ENCODE results near the gene OR8B2.

DNA sequence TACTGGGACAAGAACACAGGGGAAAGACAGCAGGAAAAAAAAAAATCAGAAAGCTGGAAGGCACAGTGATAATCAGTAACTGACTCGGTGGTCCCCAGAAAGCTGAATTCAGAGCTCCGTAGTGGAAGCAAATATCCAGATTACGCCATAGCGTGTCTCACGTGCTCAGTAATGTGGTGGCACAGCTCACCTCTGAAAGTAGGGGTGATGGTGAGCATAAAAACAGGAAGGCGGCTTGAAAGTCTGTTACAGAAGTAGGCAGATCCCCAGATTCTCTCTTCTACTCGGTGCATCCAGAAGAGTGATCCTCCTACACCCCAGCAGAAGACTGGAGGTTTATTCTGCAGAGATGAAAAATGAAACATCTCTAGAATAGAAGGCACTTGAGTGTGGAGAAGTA lies 25.6 kb upstream of the OR8B2 start:
- TF ChIP-seq SMC3 (IDR thresholded peaks at IDR 0.05) (no peak), PHF8 (IDR thresholded peaks at IDR 0.05; ENCODE audit: borderline replicate concordance, low read depth) (no peak), KDM1A (IDR thresholded peaks at IDR 0.05; ENCODE audit: low read depth) (no peak), CEBPB (IDR thresholded peaks at IDR 0.05) (no peak), POLR2A (IDR thresholded peaks at IDR 0.05; ENCODE audit: low read length) (no peak), RAD21 (conservative IDR thresholded peaks at IDR 0.05 in 1 of 2, IDR thresholded peaks at IDR 0.05 in 1 of 2) (no peak), CHD2 (IDR thresholded peaks at IDR 0.05; ENCODE audit: low read length, partially characterized antibody) (no peak), CHD4 (IDR thresholded peaks at IDR 0.05; ENCODE audit: borderline replicate concordance) (no peak), EP300 (IDR thresholded peaks at IDR 0.05) (no peak), RFX5 (IDR thresholded peaks at IDR 0.05) (no peak)
- TF ChIP-seq, protein P1, sequence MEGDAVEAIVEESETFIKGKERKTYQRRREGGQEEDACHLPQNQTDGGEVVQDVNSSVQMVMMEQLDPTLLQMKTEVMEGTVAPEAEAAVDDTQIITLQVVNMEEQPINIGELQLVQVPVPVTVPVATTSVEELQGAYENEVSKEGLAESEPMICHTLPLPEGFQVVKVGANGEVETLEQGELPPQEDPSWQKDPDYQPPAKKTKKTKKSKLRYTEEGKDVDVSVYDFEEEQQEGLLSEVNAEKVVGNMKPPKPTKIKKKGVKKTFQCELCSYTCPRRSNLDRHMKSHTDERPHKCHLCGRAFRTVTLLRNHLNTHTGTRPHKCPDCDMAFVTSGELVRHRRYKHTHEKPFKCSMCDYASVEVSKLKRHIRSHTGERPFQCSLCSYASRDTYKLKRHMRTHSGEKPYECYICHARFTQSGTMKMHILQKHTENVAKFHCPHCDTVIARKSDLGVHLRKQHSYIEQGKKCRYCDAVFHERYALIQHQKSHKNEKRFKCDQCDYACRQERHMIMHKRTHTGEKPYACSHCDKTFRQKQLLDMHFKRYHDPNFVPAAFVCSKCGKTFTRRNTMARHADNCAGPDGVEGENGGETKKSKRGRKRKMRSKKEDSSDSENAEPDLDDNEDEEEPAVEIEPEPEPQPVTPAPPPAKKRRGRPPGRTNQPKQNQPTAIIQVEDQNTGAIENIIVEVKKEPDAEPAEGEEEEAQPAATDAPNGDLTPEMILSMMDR (IDR thresholded peaks at IDR 0.05), result no peak
- TF ChIP-seq, protein P2, sequence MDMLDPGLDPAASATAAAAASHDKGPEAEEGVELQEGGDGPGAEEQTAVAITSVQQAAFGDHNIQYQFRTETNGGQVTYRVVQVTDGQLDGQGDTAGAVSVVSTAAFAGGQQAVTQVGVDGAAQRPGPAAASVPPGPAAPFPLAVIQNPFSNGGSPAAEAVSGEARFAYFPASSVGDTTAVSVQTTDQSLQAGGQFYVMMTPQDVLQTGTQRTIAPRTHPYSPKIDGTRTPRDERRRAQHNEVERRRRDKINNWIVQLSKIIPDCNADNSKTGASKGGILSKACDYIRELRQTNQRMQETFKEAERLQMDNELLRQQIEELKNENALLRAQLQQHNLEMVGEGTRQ (IDR thresholded peaks at IDR 0.05), result no peak
- TF ChIP-seq, protein P3, sequence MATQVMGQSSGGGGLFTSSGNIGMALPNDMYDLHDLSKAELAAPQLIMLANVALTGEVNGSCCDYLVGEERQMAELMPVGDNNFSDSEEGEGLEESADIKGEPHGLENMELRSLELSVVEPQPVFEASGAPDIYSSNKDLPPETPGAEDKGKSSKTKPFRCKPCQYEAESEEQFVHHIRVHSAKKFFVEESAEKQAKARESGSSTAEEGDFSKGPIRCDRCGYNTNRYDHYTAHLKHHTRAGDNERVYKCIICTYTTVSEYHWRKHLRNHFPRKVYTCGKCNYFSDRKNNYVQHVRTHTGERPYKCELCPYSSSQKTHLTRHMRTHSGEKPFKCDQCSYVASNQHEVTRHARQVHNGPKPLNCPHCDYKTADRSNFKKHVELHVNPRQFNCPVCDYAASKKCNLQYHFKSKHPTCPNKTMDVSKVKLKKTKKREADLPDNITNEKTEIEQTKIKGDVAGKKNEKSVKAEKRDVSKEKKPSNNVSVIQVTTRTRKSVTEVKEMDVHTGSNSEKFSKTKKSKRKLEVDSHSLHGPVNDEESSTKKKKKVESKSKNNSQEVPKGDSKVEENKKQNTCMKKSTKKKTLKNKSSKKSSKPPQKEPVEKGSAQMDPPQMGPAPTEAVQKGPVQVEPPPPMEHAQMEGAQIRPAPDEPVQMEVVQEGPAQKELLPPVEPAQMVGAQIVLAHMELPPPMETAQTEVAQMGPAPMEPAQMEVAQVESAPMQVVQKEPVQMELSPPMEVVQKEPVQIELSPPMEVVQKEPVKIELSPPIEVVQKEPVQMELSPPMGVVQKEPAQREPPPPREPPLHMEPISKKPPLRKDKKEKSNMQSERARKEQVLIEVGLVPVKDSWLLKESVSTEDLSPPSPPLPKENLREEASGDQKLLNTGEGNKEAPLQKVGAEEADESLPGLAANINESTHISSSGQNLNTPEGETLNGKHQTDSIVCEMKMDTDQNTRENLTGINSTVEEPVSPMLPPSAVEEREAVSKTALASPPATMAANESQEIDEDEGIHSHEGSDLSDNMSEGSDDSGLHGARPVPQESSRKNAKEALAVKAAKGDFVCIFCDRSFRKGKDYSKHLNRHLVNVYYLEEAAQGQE (IDR thresholded peaks at IDR 0.05), result no peak

All from A549 (cell line).